ENCODE data around the gene CCL18.

DNA sequence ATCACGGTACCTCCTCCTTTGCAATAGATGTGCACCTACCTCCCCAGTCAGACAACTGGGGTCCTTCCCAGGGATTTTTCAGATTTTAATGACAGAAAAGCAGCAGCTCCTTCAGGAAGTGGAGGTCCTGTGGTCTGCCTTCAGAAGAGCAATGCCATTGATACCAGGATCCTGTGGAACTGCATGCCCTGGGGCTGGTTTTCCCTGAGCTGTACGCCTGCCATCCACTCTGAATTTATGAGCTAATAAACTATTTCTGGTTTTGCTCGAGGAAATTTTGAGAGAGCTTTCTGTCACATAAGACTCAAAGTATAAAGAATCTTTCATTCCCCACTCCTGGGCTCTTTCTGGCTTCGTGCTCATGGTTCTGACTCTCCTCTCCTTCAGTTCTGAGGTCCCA, 36.3 kb upstream of the CCL18 start:
- TF ChIP-seq, protein P1, sequence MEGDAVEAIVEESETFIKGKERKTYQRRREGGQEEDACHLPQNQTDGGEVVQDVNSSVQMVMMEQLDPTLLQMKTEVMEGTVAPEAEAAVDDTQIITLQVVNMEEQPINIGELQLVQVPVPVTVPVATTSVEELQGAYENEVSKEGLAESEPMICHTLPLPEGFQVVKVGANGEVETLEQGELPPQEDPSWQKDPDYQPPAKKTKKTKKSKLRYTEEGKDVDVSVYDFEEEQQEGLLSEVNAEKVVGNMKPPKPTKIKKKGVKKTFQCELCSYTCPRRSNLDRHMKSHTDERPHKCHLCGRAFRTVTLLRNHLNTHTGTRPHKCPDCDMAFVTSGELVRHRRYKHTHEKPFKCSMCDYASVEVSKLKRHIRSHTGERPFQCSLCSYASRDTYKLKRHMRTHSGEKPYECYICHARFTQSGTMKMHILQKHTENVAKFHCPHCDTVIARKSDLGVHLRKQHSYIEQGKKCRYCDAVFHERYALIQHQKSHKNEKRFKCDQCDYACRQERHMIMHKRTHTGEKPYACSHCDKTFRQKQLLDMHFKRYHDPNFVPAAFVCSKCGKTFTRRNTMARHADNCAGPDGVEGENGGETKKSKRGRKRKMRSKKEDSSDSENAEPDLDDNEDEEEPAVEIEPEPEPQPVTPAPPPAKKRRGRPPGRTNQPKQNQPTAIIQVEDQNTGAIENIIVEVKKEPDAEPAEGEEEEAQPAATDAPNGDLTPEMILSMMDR (IDR thresholded peaks at IDR 0.05; ENCODE audit: insufficient read depth, low read depth, low read length): no peak
- no peak for TF ChIP-seq EZH2 (IDR thresholded peaks at IDR 0.05; ENCODE audit: insufficient read depth, low read length)
